ENCODE results near the gene GFOD1.
"Not testable (repeated sequence)": the region's sequence is repeated elsewhere in the genome, so short reads cannot be mapped to it uniquely, and the experiment has no call there.

Gene GFOD1

DNA sequence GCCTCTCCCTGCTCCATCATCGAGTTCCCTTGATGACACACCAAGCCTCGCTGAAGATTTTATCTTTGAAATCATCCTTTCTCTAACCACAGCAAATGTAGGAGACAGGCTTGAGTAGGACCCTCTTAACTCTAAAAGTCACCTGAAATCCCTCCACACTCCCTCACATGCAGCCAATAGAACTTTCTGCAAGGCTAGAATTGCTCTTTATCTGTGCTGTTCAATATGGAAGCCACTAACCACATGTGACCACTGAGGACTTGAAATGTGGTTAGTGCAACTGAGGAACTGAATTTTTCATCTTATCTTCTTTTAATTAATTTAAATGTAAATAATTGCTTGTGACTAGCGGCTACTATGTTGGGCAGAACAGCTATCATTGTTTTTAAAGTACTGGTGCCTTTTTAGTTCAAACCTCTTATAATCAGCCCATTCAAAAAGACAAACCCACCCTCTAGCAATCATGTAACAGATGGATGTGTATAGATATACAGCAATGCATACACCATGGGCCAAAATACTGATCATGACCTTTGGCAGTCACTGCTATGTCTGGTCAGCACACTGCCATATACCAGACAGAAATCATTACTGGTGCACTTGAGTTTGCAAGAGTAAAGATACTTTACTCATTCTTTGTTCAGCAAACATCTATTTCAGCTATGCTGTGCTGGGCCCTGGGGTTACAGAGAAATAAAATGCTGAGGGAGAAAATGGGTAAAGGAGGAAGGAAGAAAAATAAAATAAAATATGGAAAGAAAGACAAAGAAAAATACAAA is 50.0 kb downstream of the GFOD1 start:
- no peak for DNase-seq

- DNase-seq: no peak
Measured at GRCh38 chr6:13436399-13437217, 50.8 kb downstream of the GFOD1 start.

DNA sequence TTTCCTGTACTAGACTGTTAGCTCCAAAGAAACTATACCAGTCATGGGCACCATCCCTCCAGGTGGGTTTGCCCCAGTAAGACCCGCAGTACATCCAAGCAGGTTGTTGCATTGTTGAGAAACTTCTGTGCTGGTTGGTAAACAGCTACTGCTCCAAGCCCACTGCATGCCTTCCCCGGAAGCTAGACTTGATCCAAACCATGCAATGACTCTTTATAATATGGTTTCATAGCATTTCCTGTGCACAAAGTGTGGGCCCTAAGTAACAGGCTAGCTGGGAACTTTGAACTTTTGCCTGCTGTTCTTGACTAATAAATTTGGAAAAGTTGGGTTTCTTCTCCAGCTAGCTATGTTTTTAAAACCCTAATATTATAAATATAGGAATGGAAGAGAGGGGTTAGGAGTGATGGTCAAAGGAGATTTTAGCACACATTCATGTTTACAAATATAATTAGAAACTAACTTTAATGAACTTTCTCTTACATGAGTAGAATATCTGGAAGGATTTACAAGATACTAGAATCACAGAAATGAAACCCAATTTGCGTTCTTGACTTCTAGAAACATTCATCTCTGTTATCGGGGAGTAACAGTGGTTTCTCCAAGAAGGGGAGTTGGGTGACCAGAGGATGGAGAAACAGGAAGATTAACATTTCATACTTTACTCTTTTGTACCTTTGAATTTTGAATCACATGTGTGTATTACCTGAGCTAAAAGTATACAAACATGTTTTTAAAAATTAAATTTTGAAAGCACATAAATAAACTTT is 51.7 kb downstream of the GFOD1 start:
- no peak for DNase-seq

DNA sequence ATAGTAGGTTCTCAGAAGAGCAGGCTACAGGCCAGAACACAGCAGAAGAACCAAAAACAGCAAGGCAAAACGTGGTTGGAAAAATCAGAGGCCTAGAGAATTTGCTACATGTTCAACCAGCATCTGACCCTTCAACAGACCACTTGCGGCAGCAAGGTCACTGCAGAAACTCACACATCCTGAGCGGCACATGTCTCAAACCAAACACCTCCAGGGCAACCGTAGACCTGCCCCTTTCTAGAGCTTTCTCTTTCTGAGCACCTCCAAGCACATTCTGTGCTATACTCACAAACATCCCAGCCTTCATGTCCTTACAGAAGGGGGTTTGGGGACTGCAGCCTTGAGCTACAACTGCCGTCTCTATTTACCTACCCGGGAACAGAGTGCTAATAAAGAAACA is 52.6 kb downstream of the GFOD1 start:
- DNase-seq: no peak

DNA sequence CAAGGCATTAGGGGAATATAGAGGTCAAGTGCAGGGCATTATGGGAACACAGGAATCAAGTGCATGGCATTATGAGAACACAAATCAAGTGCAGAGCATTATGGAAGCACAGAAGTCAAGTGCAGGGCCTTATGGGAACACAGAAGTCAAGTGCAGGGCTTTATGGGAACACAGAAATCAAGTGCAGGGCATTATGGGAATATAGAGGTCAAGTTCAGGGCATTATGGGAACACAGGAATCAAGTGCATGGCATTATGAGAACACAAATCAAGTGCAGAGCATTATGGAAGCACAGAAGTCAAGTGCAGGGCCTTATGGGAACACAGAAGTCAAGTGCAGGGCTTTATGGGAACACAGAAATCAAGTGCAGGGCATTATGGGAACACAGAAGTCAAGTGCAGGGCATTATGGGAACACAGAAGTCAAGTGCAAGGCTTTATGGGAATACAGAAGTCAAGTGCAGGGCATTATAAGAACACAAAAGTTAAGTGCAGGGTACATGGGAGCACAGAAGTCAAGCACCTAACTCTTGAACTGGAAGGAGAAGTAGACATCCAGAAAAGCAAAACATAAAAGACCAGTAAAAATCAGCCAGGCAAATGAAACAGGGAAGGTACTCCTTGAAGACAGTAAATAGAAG is 53.1 kb downstream of the GFOD1 start:
- DNase-seq: not testable (repeated sequence)

DNA sequence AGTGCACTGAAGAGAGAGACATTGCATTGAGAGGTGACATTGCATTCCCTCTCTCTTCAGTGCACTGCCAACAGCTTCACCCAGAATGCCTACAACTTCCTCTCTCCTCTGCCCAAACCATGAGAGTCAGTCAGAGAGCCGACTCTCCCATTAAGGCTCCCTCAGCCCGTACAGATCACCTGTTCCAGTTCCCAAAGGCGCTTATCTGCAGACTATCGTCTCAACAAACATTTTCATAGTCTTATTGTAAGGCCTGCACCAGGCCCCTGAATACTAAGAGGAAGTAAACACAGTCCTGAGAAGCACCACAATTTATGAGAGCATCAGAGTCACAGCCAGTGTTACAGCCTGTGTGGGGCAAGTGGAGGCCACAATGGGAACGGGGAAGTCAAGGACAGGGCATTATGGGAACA is 53.7 kb downstream of the GFOD1 start:
- peak; percentile 53 for DNase-seq

DNA sequence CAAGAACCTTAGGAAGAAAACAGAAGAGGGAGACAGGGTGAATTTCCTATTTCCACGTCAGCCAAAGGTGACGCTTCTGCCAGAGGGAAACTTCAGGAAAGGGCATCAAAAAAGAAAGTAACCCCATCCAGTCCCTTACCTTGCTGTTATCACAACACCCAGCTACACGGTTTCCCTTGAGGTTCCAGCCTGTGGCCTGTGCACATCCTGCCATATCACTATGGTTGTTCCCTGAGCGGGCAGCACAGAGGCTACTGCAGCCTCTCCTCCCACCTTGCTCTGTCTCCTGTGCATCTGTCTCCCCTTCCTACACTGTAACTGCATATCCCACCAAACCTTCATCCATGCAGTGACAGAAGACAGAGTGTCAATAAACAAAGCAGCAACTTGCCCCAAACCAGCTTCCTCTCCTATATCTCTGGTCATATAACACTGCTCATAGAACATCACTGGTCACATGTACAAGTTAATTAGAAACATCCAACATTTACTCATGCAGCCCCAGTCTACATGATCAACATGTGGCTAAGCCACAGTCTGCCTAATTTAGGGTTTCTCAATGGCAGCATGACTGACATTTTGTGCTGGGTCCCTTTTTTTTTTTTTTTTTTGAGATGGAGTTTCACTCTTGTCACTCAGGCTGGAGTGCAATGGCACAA is 54.7 kb downstream of the GFOD1 start:
- peak; percentile 62 for DNase-seq

- DNase-seq: peak; percentile 56
Measured at GRCh38 chr6:13431861-13432465, 55.4 kb downstream of the GFOD1 start.

- DNase-seq: no peak
Measured at GRCh38 chr6:13431059-13431656, 56.2 kb downstream of the GFOD1 start.

- DNase-seq: no peak
Measured at GRCh38 chr6:13429406-13429753, 58.0 kb downstream of the GFOD1 start.

DNA sequence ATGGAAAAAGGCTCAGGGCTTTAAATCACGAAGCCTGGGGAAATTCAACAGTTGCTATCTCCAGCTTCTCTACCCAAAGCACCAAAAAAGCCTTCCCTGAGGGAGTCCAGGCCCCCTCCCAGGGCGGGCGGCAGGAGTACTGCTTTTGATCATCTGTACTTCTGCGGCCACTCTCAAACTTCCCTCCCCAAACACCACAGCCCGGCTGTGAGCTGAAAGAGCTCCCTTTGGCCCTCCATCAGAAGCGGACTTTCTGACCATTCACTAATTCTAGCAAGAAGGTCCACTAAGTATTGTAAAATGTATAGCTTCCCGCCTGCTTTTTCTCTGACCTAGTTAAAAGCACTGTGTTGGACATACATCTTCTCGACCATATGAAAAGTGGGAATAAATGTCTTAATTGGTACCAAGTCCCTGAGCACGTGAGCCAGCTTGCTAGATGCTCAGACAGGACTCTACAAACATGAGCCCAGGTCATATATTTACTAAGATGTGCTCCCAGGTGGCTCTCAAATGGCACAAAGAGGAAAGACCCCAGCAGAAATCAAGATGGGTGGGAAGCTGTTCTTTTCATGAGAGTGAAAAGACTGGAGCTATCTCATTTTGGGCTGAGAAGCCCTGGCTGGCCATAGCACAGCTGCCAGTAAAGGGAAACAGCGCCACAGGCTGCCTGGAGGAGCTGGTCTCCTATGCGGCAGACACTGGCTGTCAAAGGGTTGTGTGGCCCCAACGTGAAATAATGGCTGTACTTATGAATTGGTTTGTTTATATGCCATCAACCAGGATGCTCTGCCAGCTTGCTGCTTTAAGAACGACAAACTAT is 58.6 kb downstream of the GFOD1 start:
- DNase-seq: no peak

- DNase-seq: peak; percentile 59
Measured at GRCh38 chr6:13427801-13428582, 59.4 kb downstream of the GFOD1 start.

DNA sequence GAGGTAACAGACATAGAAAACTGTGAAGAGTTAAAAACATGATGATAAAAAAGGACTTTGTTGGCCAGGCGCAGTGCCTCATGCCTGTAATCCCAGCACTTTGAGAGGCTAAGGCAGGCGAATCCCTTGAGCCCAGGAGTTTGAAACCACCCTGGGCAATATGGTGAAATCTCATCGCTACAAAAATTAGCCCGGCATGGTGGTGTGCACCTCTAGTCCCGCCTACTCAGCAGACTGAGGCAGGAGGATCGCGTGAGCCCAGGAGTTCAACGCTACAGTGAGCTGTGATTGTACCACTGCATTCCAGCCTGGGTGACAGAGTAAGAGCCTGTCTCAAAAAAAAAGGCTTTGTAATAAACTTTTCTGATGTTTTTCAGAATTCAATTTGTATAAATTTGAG is 60.1 kb downstream of the GFOD1 start:
- DNase-seq: no peak

DNA sequence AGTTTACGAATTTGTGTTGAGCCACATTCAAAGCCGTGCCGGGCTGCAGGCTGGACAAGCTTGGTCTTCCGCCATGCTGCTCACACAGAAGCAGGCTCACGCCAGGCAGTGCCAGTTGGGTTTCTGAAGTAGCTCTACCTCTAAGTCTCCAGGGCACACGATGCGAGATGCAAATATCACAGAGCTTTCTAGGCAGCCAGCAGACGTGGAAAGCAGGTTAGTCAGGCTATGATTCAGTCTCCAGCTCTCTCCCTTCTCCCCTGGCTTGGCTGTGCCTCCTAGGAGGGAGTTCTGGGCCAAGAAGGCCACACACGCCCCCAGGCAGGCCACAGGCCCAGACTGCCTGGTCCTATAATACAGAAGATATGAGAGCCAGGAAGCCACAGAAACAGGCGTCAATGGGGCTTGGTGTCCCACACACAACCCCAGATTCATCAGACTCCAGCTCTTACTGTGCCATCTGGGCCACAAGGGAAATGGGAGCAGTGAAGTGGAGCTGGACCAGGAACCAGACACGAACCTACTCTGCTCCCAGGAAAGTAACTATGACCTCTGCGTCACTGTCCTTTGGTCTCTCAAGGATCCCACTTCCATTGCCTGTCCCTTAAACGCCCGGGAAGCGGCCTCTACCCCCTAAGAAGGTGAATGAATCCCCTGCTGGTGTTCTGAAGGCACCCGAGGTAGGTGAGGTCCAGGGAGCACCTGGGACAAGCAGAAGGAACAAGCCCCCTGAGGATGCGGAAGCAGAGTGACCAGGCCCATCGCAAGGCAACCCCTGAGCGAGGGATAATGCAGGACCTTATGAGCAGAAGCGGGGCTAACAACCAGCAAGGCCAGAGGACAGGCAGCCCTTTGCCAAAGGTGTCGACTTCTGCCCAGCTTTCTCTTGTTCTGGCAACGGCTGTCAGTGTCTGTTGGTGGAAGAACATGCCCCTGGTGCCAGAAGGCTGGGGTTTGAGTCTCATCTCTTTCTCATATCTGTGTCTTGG is 61.2 kb downstream of the GFOD1 start:
- no peak for DNase-seq

DNA sequence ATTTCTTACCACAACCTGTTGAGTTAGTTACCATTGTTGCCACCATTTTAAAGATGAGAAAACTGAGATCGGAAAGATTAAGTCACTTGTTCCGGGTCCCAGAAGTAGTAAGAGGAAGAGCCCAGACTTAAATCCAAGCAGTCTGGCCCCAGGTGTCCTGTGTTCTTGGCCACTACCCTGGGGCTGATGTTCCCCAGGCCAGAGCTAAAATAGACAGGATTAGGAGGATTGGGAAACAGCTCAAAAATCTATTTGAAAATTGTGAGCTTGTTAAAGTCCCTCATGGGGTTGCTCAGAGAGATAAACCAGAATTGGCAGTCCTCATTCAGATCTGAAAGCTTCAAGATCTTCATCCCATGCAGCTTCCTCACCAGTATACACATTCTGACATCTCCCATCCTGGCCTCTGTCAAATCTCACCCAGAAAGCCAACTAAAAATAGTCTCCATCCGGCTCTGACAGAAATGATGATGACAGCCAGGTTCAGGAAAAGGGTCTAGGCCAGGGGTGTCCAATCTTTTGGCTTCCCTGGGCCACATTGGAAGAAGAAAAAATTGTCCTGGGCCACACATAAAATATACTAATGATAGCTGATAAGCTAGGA is 62.0 kb downstream of the GFOD1 start:
- no peak for DNase-seq

GRCh38 chr6:13423252-13423651 is 64.1 kb downstream of the GFOD1 start:
- no peak for DNase-seq

DNA sequence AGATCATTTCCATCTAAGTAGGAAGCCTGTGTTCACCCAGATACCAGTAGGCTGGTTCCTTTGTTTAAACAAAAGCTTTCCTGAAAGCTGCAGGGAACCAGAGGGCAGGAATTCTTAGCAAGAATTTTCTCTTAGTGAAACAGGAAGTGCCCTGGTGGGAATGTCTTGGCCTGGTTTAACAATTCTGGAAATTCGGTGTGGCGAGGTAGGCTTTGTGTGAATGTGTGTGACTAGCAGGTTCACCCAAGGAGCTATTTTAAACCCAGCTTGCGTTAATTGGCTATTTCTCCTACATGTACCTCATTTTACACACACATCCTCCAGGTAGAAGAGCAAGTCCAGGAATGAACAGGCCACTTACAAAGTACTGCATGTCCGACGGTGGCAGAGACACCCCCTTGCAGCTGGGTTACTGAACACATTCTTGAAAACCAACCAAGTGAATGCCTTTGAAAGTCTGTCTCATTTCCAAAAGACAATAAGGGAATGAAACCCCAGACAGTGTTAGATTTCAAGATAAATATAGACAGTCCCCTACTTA is 64.6 kb downstream of the GFOD1 start:
- no peak for DNase-seq
